CD4-positive, alpha-beta T cell treated with Interleukin-4 for 4 hours (primary cell): Measurements from ENCODE around the gene DYNC1LI2.
"Not testable (repeated sequence)": the region's sequence is repeated elsewhere in the genome, so short reads cannot be mapped to it uniquely, and the experiment has no call there.

Source experiments
- DNase-seq: peaks from one replicate; pipeline ENCODE4 v3.0.0-alpha.2; 2020

DYNC1LI2 gene

DNA sequence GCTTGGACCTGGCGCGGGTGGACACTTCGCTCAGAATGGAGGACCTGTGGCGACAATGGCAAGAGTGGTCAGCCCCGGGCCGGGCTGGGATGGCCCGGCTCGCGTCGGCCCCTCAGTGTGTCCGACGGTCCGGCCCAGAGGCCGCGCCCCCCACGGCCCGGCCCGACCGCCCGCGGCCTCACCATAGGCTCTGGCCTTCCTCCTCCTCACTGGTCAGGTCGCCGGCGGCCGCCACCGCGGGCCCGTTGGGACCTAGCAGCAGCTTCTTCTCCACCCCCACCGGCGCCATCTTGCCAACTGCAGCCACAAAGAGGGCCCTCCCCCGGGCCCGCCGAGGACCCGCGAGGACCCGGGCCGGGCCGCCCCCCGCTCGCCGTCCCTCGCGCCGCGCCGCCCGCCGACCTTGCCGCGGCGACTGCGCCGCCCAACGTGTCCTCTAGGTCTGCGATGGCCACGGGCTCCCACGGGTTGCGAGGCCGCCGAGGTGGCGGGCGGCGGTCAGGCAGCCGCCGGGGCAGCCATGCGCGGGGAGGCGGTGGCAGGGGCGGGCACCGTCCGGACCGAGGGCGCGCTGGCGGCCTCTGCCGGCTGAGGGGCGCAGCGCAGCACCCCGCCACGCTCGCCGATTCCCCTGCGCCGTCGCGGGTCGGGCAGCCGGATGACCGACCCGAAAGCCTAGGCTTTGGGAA is at the start of gene DYNC1LI2:
DYNC1LI2 (minus strand) TSS at position 307 of the 689 bp plus-strand sequence; CDS start at position 289, 18 bp downstream.
- peak; percentile 74 for DNase-seq

DNA sequence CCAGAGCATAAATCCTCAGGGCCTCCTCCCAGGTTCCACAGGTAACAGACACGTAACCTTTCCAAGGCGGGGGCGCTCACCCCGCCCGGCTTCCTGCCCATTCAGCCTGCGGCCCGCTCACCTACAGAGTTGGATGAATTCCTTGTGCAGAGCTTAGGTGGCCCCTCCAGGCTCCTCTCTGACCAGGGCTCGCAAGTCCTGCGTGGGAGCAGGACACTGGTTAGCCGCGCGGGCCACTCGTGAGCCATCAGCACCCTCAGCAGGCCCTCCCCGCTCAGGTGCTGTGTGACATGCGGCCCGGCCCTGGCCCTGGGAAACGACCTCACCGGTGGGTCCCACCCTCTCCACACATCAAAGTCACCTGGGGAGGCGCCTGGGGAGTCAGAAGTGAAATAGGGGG is 49.4 kb upstream of the DYNC1LI2 start:
- no peak for DNase-seq

DNA sequence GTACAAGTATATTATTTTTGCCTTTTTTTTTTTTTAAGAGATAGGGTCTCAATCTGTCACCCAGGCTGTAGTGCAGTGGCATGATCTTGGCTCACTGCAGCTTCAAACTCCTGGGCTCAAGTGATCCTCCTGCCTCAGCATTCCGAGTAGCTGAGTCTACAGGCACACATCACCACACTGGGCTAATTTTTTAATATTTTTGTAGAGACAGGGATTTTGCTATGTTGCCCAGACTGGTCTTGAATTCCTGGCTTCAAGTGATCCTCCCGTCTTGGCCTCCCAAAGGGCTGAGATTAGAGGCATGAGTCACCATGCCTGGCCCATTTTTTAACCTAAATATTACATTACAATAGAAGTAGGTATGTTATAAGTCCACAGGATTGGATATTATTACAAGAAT is 46.8 kb upstream of the DYNC1LI2 start:
- DNase-seq = no peak

DNA sequence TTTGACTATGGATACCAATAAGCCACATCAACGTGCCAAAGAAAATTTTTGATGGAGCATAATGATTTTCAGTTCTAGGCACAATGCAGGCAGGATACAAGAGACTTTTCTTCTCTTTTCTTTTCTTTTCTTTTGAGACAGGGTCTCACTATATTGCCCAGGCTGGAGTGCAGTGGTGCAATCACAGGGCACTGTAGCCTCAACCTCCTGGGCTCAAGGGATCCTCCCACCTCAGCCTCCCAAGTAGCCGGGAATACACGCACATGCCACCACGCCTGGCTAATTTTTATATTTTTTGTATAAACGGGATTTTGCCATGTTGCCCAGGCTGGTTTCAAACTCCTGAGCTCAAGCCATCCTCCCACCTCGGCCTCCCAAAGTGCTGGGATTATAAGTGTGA is 42.6 kb upstream of the DYNC1LI2 start:
- DNase-seq = not testable (repeated sequence)

DNA sequence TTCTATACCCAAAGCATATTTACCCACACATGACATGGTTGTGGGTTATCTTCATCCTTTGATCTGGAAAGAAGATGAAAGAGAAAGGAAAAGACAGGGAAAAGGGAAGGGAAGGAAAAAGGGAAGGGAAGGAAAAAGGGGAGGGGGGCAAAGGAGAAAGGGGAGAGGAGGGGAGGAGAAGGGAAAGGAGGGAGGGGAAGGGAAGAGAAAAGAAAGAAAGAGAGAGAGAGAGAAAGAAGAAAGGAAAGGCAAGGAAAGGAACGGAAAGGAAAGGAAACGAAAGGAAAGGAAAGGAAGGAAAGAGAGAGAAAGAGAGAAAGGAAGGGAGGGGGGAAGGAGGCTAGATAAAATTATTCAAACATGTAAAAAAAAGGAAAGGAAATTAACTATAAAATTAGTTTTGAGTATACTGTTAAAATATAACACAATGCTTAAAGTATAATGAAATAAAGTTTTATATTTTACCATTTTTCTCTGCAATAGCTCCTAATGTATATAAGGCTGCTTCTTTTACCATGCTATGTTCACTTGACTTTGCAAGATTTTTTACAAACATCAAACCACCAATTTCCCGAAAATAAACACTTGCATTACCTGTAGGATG is 38.8 kb upstream of the DYNC1LI2 start:
- no peak for DNase-seq

DNA sequence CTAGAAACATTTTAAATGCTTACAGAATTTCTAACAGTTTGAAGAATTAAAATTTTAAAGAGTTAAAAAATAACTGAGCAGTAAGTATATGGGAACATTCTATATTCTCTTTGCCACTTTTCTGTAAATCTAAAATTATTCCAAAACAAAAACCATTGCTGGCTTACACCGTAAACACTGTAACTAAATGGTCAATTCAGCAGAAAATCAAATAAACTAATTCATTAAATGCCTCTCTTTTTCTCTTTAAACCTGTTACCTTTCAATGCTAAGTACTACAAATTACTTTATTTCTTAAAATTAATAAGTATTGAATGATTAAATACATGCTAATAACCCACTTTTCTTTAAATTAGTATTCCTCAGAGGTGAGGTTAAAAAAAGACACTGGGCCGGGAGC is 36.0 kb upstream of the DYNC1LI2 start:
- no peak for DNase-seq

DNA sequence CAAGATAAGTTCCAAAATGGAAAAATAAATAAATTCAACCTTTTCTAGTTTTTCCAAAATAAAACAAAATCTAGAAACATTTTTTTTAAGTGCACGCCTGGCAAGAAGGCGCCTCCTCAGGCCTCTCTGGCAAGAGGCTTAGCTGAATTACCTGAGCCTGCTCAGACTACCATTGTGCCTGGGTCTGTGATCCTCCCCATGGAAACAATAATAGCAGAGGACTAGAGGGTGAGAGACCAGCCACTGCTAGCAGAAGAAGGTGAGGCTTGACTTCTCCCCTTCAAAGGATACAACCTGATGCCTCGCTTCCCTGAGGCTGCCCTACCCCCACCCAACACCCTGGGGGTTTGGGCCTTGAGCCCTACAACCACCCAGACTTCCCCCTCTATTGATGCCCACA is 35.1 kb upstream of the DYNC1LI2 start:
- no peak for DNase-seq

DNA sequence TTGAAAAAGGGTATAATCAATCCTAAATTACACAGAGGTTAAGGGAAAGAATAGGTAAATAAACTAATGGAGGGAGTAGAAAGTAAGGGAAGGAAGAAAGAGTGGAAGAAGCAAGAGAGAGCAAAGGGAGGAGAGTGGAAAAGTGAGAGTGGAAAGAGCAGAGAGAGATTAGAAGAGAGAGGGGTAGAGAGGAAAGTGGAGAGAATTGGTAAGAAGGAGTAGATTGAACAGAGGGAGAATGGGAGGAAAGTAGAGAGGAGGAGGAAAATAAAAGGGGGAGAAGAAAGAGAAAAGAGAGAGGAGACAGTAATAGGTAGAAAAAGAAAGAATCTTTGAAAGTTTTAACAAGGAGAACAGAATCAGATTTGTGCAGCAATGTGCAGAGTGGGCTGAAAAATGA is 25.0 kb upstream of the DYNC1LI2 start:
- no peak for DNase-seq

DNA sequence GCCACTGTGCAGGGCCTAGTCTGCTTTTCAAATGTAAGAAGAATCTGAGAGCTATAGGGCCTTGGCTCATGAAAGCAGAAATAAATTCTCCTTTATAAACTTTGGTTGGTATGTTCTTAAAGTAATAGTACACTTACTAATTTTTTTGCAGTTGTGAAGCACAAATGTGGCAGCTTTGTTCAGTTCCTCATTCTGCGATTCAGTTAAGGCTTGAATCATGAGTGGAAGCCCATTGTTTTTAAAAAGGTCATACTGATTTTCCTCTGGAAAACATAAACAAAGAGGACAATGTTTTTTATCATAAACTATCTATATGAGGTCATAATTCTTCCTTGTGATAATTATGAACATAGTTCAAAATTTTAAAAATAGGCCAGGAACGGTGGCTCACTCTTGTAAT is 23.6 kb upstream of the DYNC1LI2 start:
- no peak for DNase-seq

DNA sequence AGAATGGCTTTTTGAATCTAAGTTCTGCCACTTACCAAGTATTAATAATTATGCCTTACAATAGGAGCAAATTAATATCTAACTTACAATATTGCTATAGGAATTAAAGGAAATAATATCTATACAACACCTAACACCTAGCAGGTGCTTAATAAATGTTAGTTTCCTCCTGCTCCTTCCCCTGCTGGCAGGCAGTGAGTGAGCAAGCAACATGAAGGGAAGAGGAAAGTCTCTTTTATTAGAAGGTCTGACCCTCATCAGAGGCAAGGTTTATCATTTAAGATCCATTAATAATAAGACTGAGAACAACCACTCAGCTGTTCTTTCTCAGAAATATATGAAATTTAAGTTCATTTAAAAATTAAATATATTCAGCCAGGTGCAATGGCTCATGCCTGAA is 6.7 kb upstream of the DYNC1LI2 start:
- no peak for DNase-seq

DNA sequence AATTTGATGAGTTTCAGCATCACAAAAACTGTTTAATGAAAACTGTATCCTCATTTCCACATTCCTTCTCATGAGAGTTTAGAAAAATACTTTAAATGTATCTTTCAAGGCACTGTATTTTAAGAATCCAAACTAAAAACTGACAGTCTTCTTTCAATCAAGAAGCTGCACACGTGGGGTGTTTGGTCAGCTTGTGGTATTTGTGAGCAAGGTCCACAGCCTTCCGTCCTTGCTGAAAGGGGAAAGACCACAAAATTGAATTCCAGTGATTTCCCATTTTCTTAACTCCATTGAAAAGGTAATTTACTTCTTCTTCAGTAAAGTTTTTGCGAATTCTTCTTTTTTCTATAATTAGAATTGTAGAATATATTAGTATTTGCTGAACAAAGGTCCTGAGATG is 3.4 kb upstream of the DYNC1LI2 start:
- DNase-seq = no peak

DNA sequence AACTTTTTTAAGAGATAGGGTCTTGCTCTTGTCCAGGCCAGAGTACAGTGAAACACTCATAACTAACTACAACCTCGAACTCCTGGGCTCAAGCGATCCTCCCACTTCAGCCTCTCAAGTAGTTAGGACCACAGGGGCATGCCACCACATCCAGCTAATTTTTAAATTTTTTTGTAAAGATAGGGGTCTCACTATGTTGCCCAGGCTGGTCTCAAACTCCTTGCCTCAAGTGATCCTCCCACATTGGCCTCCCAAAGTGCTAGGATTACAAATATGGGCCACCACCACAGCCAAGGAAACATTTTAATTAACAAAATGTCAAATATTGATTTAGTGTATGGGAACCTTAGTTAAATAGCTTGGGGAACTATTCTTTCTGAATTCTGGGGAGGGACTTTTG is 2.8 kb upstream of the DYNC1LI2 start:
- no peak for DNase-seq

DNA sequence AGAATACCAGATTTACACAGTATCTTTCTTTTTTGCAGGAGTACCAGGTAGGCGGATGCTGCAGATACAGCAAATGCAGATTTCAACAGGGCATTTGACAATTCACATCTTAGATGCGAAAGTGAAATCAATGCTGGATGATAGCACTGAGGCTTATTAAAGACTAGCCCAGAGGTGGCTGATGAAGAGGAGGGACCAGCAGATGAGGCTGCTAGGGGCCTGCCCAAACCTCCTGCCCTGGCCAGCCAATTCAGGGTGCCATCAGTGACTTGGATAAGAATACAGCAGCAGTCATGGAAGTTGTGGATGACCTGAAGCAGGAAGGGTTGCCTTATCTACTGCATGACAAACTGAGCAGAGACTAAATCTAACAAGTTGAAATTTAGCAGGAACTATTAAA is 1.5 kb upstream of the DYNC1LI2 start:
- no peak for DNase-seq

DNA sequence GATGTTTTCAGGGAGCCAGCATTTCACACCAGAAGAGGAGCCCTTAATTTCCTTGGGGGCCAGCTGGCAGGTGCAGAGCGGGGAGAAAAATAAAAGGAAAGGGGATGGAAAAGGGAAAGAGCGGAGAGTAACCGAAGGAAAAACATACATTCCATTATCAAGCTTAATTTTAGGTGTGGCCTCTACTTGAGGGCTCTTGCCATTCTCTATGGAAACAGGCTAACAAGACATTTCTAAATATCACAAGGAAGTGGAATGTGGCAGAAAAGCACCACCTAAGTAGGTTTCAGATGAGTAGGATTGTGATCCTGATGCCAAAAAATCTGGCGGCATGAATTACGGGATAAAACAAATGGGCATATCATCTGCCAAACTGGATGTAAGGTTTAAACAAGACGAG is 970 bp upstream of the DYNC1LI2 start:
- DNase-seq = no peak

DNA sequence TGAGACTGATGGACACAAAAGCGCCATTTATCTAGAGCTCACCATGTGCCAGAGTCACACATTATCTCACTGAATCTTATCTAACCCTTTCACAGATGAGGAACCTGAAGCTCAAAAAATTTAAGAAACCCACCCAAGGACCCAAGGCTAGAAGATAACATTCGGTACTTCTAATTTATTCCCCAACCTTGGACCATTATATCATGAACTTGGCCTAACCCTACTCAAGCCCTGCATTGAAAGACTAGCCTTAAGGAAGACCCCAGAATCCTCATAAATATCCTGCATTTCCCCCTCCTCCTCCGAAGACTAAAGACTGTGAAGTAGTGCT is 548 bp upstream of the DYNC1LI2 start:
- DNase-seq = no peak

DNA sequence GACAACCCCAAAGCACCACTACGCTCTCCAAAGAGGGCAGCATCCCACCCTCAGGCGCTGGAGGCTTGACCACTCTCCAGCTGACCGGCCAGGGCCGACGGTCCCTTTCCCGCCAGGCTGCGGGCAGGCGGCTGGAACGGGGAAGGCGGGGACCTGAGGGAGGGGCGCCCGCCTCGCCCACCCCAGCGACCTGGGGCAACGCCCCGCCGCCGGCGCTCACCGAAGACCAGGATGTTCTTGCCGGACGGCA is 431 bp downstream of the DYNC1LI2 start:
- no peak for DNase-seq

DNA sequence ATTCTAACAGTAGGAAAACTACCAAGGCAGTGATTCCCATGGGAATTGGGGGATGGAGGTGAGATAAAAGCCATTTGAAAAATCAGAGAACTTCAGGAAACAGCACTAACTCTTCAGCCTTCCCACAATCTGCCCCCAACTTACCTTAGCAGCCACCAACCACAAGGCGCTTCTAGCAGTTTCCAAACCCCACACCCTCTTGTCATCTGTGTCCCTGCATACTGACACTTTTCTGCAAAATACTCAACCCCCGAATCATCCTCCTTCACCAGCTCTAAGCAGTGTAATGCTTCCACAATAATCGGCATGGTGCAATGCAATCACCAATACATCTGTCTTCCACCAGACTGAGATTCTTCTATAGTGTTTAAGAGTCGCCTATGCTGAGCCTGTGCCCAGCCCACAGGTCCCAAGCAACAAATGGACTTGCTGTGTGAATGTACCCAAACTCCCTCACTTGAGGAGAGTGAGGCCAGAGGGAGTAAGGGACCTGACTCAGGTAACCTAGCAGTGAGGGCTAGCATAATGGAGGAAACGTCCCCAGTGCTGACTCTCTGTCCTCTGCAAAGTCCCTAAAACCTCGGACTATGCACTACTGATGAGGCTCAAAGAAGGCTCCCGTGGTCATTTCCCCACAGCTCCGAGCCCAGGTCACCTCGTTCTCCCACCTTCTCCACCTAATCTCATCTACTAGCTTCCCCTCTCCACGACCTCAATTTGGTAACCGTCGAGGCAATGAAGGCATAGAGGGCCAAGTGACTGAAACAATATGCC is 943 bp downstream of the DYNC1LI2 start:
- DNase-seq = no peak

DNA sequence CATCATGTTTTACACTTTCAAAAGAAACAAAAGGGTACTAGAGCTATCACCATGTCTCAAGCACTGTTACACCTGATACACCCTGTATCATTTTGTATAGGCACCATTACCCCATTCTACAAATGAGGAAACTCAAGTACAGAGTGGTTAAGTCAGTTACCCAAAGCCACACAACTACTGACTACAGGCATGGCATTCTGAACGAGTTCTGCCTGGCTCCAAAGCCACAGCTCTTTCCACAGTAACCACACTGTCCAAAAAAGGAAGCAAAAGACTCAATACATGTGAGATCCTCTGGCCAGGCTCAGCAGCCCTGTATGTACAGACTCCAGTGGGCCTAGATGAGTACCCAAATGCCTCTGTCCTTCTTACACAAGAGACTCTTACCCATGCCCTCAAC is 4.7 kb downstream of the DYNC1LI2 start:
- DNase-seq = peak; percentile 19

DNA sequence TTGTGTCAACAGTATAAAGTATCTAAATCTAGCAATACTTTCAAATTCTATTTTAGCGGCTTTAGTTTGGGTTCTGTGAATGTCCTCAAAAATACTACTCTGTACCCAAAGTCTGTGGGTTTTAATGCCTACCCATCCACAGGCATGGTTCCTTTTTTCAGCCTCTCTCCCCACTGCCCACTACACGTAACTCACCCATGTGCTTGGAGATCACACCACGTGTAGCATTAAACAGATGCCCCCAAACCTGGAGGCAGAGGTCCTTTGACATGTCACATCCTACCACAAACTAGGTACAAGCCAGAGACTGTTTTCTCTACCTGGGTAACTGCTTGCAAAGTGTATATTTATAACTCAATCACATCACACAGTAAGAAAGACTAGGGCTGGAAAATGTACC is 5.4 kb downstream of the DYNC1LI2 start:
- DNase-seq = no peak

DNA sequence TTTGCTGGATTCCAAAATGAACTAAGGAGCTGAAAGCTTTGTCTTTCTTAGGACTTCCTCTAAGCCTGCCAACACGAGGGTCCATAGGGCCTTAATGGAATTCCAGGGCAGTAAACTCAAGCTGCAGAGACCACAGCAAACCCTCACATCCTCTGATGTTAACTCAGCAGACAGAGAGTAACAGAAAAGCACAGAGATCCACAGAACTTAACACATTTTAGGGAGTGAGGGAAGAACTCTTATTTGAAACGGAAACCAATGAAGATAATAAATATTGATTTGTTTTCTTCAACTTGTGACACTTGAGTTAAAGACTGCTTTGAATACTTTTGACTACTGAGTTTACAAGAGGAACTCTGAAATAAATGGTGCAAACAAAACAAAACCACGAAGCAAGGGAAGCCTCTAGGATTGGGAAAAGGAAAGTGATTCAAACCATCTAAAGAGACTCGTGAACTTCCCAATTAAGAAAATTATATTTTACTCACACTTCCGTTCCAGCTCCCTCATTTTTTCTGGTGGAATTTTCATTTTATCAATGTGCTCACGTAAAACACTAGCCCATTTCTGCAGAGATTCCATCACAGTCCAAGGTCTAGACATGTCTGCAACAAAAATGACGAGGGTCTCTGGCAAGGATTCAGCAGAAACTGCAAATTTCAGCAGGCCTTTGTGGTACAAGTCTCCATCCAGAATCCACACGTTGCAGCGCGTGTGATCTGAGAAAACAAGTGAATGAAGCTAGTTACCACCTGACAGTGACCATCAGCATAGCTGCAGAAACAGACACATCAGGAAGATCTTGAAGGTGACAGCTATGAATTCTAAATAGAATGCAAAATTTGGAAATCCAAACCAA is 9.2 kb downstream of the DYNC1LI2 start:
- no peak for DNase-seq

DNA sequence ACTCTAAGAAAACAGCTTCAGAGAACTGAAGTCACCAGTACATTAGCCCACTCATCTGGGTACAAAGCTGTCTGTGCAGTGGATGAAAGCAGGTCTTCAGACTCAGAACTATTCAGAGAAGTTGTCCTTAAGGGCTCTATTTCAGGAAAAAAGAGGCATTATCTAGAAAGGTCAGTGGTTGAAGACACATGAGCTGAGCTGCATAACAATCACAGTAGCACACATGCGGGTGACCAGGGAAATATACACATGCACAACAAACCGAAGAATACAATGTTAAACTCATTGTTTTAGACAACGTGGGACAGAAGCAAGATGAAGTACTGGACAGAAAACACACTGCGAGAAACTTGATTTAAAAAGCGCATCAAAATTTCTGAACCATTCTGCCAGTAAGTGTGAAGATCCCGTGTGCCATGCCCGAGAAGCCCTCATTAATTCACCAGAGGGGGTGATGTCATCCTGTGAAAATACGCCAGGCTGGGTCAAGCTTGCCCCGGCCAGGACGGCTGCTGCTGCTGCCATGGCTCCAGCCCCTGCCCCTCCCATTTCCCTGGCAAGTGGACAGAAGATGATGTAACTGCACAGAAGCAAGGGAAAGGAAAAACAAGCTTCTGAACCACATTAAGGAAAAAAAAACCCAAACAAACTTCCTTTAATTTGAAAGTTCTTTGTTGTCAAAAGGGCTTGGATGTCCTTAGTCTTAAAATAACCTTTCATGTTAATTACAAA is 10.1 kb downstream of the DYNC1LI2 start:
- no peak for DNase-seq

DNA sequence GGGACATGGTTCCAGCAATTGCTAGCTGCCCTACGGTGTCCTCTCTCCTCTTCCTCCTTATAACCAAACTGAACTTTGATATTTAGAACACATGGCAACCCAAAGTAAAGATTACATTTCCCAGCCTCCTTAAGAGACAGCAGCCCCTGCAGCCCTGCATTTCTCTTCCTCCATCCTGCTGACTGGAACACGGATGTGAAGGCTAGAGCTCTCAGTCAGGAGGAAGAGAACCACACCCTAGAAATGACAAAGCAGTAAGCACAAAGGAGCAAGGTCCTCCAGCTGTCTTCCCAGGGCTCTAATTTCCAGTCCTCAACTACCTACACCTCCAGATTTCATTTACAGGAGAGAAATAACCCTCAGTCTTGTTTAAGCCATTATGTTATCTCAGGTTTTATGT is 10.9 kb downstream of the DYNC1LI2 start:
- no peak for DNase-seq

DNA sequence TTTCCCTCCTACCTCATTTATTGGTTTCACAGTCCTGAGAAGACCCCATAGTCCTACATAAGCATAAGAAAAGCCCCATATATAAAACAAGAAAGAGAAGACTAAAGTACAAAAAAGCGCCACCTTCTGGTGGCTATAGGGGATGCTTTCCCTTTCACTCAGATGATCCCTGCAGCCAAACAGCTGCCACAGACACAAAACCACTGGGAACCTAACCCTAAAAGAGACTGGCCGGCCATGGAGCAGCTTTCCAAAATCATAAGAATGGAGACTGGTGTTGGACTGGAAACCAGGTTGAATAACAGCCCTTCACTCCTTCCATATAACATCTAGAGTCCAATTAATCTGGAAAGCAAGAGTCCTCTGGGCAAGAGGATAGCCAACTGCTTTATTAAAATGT is 11.4 kb downstream of the DYNC1LI2 start:
- peak; percentile 22 for DNase-seq
